GM21423 (cell line): ENCODE results near the gene GPN3.
"Not testable (repeated sequence)": the region's sequence is repeated elsewhere in the genome, so short reads cannot be mapped to it uniquely, and the experiment has no call there.

ENCODE experiments used
- ATAC-seq: cut with Tn5 transposase; IDR thresholded peaks from one replicate; pipeline ENCODE4 v1.9.1; 2021; ENCODE audit warnings: mild to moderate bottlenecking, moderate library complexity; ENCODE audit not compliant: unreplicated experiment

The GPN3 gene

DNA sequence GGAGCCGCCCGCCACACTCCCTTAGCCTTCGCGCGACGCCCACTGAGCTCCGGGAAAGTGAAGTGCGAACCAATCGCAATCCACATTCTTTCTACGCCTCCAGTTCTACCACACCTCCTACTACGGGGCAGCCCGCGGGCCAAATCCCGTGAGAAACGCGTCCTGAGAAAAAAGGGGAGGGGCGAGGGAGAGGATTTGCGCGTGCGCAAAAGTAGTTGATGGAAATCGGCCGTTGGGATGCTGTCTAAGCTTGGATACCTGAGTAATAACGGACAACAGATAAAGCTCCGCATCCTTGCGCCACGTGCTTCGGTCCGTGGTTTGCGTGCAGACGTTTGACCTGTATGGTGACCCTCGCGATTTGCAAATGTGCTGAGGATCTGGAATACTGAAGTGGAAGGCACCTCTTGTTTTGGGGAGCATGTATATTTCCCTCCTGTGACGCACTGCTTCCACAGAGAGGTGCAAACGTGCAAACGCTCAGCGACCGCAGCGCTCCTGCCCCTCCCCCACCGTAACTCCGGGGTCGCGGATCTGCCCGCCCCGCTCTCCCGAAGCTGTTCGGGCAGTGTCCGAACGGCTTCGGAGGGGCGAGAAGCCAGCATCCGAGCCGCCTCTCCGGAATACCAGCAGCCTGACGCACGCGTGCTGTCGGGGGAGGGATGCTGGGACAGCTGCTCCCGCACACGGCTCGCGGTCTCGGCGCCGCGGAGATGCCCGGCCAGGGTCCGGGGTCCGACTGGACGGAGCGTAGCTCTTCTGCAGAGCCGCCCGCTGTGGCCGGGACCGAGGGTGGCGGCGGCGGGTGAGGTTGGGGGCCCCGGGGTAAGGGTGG lies at the start of gene GPN3, which contains the start of gene FAM216A:
GPN3 (minus strand) TSS at position 44 of the 835 bp plus-strand sequence. CDS start 54 bp downstream, outside the sequence.
FAM216A (plus strand) TSS at position 632 of the 835 bp plus-strand sequence; CDS start at position 663, 31 bp downstream.
- ATAC-seq, result peak; percentile 78

DNA sequence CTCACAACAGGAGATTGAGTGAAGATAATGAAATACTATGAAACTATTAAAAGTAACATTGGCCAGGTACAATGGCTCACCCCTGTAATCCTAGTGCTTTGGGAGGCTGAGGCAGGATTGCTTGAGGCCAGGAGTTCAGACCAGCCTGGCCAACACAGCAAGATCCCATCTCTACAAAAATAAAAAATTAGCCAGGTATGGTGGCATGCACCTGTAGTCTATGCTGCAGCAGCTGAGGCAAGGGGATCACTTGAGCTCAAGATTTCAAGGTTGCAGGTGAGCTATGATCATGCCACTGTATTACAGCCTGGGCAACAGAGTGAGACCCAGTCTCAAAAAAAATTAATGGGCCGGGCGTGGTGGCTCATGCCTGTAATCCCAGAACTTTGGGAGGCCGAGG lies 48.9 kb upstream of the GPN3 start:
- no peak for ATAC-seq

DNA sequence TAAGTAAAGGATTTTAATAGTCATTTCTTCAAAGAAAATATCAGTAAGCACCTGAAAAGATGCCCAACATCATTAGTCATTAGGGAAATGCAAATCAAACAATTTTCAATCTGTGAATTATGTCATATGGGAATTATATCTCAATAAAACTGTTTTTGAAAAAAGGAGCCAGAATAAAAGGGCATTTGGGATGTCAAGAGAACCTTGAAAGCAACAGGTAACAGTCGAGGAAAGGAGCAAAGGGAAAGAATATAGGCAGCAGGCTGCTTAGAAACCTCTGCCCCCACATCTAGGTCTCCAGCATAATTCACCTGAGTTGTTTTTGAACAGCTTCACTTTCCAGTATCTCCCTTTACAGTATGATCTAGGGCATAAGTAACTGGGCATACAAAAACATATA lies 46.3 kb upstream of the GPN3 start:
- ATAC-seq, result no peak

DNA sequence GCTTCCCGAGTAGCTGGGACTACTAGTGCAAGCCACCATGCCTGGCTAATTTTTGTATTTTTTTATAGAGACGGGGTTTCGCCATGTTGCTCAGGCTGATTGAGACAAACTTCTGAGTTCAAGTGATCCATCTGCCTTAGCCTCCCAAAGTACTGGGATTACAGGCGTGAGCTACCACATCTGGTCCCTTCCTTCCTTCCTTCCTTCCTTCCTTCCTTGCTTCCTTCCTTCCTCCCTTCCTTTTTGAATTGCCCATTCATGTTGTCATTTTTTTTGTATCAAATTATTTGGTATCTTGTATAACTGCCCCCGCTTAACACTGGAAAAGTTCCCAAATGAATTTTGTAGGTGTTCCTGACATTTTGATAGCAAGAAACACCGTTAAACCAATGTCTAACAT lies 45.8 kb upstream of the GPN3 start:
- ATAC-seq, result no peak

DNA sequence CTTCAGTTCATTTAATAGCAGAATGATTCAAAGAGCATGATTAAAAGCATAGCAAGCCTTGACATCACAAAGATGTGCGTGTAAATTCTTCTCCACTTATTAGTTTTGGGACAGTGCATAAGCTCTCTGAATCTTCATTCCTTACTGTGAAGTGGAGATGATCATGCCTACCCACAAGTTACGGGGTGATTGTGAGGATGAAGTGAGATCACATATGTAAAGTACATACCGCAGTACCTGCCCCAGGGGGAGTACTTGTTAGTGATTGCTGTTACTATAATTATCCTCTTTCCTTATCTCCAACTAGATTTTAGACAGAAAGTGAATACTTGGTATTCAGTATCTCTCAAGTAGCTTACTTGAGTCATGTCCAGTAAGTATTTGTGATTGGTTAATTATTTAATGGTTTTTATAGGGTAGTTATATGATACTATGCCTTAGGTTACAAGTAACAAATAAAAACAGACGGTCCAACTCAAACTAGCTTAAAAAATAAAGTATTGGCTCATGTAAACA lies 40.1 kb upstream of the GPN3 start:
- ATAC-seq, result no peak

DNA sequence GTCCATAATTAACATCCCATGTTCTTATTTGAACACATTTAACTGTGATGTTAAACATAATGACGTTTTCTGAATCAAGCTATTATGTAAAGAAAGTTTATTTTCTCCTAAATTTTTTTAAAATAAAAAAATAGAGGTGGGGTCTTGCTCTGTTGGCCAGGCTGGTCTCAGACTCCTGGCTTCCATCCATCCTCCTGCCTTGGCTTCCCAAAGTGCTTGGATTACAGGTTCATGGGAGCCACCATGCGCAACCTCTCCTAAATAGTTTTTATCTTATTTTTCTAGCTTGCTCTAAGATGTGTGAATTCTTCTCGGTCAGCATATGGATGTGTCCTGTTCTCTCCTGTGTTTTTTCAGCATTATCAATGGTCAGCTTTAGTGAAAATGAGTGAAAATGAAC lies 37.3 kb upstream of the GPN3 start:
- no peak for ATAC-seq

DNA sequence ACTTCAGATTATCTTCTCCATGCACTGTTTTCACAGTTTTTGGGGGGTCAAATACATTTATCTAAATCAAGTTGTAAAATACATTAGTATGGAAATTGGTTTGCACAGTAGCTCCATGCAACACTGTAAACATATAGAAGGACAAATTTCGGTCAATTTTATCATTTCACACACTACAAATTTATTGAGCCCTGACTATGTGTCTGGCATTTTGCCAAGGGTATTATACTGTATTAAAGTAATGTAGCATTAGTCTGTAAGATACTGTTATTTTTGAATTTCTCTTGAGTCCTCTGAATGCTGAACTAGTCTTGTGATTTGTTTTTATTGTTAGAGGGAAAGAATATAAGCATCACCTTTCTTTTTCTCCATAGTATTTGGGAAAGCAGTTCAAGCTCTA lies 35.4 kb upstream of the GPN3 start:
- no peak for ATAC-seq

DNA sequence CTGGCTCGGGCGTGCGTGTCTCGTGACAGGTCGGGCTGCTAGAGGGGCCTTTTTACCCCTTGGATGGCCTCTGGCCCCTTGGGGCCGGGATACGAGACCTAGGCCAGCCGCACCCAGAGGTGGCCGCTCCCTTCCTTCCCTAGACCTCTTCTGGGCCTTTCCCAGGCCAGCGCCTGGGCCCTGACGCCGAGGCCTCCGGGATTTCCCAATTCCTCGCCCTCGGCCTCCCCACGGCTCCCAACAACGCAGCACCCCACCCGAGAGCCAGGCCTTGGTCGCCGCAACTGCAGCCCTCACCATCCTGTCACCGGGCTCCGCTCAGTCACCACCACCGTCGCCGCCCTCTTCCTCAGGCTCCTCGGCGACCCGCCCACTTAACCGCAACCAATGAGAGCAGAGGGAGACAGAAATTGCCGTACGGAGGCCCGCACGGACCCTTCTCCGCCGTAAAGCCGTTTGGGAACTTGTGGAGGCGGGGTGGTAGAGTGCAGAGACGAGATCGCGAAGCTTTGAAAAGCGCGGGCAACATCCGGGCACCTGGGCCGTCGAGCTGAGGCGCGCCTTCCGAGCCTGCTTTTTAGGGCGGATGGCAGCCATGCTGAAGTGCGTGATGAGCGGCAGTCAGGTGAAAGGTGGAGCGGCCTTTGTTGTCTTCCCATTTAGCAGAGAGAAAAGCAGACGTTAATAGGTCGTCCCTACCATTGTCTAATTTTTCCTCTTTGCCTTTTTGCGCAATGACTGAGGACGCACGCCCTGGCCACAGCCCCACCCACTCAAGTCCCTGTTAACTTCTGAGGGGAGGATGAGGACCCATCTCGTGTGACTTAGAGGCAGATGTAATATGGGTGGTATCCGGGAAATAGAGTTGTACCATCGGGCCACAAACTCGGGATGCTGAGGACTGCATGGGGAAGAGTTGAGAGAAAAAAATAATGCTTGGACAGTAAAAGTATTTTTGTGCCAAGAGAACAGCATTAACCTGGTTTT lies 34.0 kb upstream of the GPN3 start, which contains the start of the genes RAD9B and VPS29:
RAD9B (plus strand) TSS at position 580 of the 987 bp plus-strand sequence; CDS start at position 587, 7 bp downstream.
VPS29 (minus strand) TSS at position 360 of the 987 bp plus-strand sequence; CDS start at position 300, 60 bp downstream.
- peak; percentile 95 for ATAC-seq

DNA sequence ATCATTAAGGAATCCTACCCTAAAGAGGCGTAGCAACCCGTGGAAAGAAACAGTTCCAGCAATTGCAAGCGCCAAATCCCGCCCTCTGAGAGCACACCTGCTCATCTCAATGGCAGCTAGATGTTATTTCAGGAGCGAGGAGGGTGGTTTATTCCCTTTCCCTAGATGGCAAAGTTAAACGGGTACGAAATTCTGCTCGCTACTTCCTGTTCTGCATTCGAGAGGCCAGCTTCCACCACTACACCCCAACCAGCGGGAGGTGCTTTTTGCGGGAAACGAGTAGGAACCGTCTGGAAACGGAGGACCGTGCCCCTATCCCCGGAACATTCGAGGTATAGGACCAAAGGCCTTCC lies 33.3 kb upstream of the GPN3 start:
- ATAC-seq, result no peak

DNA sequence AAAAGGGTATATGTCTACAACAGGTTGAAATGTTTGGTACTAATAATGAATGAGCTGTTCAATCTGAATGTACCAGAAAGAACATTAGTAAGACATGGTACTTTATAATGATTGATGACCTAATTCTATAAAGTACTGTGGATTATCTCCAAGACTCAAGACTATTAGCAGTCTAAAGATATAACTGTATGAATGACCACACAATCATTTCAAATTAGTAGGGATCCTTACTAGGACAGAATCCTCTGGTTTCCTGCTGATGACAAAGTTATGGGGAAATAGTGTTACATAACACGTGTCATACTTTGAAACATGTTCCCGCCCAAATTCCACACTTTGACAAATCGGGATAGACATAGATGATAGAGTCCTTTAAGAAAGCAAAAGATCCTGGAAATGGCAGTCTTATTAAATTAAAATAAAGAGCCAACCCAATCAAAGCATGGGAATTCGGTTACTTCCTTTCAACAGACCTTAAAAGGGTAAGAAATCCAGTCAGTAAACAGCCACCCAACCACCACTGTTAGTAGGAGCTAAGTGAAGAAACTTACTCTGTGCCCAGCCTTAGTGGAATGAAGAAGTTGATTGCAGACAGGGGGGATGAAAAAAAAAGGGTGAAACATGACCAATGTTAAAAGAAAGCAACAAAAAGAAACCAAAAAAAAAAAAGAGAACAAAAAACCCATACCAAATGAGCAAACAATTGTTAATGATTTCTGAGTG lies 31.1 kb upstream of the GPN3 start:
- ATAC-seq, result no peak

DNA sequence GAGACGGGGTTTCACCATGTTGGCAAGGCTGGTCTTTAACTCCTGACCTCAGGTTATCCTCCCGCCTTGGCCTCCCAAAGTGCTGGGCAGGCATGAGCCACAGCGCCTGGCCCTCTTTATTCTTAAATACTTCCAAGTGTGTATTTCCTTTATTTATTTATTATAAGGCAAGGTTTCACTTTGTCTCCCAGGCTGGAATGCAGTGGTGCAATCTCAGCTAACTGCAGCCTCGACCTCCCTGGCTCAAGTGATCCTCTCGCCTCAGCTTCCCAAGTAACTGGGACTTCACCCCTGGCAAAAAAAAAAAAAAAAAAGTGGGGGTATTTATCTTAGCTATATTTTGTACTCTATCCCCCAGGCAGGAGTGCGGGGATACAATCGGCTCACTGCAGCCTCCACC lies 7.4 kb upstream of the GPN3 start:
- no peak for ATAC-seq

DNA sequence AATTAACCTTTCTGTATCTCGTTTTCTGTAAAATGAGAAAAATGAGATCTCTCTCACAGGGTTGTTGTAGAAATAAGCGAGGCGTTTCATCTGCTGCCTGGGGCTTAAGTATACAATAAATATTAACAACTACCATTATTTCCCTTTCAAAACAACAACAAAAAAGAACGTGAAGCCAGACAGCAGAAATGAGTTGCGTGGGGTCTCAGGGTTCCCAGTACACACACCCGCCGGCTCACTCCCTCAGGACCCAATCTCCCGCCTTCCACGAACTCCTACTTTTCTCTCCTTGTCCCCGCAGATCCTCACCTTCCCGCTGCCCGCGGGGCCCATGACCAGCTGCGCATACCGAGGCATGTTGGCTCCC lies 227 bp downstream of the GPN3 start:
- no peak for ATAC-seq

DNA sequence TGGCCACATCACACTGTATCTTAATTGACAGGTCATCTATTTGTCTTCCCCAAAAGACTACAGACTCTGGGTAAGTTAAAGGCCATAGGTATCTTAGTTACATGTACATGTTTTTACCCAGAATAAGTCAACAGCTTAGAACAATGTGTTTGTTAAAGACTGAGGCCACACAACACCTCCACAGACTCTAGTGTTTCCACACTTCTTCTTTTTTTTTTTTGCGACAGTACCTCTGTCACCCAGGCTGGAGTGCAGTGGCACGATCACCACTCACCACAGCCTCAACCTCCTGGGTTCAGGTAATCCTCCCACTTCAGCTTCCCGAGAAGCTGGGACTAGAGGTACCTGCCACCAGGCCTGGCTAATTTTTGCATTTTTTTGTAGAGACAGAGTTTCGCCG lies 1.3 kb downstream of the GPN3 start:
- no peak for ATAC-seq

DNA sequence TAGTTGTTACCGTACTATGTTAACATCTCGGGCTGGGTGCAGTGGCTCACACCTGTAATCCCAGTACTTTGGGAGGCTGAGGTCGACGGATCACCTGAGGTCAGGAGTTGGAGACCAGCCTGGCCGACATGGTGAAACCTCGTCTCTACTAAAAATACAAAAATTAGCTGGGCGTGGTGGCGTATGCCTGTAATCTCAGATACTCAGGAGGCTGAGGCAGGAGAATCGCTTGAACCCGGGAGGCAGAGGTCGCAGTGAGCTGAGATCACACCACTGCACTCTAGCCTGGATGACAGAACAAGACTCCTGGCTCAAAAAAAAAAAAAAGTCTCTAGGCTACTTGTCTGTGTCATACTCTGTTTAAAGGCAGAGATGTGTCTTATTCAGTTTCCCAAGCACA lies 2.3 kb downstream of the GPN3 start:
- not testable (repeated sequence) for ATAC-seq

DNA sequence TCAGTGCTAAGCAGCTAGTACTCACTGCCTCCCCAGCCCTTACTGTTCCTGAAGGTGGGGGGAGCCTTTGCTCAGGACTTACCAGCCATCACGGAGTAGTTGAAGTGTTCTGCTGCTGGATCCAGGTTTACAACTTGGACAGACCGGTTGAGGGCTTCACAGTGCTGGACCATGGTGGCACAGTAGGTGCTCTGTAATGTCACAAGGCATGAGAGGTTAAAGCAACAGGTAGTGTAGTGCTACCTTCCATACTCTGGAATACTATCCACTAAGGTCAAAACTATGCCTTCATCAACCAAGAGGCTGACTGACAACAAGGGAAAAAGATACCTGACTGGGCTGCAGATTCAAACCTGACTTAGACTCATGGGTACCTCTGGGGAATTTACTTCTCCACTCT lies 3.0 kb downstream of the GPN3 start:
- ATAC-seq, result no peak

DNA sequence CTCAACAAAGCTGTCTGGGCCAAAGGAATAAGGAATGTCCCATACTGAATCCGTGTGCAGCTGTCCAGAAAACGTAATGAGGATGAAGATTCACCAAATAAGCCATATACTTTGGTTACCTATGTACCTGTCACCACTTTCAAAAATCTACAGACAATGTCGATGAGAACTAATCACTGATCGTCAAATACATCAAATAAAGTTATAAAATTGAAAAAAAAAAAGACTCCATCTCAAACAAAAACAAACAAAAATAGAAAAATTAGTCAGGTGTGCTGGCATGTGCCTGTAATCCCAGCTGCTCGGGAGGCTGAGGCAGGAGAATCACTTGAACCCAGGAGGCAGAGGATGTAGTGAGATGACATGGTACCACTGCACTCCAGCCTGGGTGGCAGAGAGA lies 6.9 kb downstream of the GPN3 start:
- ATAC-seq, result not testable (repeated sequence)

DNA sequence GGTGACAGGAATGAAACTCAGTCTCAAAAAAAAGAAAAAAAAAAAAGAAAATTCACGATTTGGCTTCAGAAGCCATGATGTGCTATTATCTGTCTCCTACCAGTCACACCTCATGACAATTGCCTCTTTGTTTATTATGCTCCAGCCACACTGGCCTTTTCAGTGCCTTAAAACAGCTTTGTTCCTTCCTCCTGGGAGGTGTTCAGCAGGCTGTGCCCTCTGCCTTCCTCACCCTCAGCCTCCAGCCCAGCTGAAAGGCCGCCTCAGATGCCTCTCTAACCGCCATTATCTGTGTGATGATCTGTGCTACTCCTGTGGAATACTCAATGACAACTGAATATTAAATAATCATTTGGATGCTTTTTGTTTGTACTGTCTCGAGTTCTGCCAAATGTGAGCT lies 9.3 kb downstream of the GPN3 start:
- no peak for ATAC-seq

DNA sequence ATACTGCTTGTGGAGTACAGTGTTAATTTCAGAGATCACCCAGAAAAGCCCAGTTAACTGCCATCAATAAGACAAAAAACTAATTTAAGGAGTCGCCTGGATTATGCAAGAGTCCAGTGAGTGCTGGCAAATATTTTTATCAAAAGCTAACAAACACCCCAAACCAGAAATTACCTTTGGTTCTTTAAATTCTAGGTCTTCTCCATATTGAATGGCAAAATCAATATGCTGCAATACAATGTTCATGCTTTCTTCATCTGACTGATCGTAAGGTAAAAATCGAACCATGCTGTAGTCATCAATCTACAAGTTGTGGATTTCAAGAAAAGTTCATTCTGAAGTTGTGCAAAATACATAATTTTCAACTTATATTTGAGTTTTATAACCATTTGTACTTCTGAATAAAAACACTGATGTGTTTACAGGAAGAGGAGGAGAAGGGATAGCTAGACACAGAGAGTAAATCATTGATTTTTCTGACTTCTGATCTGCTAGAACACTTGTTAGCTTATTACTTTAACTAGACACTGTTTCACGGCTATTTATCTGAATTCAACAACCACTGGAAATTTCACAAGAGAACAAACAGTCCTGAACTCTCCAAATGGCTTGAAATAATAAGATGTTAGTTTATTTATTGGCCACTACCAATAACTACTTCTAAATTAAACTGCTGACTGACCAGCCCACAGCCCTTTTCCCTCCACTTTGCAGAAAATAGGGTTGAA lies 14.3 kb downstream of the GPN3 start:
- ATAC-seq, result no peak

DNA sequence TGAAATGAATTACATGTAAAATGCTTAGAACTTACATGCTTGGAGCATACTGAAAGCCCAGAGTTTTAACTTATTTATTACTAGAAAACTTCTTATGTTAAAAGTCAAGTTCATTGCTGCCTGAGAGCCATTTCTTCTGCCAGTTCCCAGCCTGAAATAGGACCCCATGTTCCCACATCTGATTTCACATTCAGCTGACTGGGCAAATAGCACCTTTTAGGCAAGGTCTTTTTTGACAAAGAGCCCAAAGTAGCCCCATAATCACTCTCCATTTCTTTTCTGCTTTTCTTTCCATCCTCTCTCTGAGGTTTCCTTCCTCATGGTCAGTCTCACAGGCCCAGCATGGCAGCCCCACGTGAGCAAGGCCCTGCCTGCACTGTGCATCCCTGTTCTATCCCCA lies 16.8 kb downstream of the GPN3 start:
- ATAC-seq, result no peak
